GM21576 (cell line): ENCODE results near the gene SURF1.
"Not testable (repeated sequence)": the region's sequence is repeated elsewhere in the genome, so short reads cannot be mapped to it uniquely, and the experiment has no call there.

ENCODE experiments used
- ATAC-seq: cut with Tn5 transposase; IDR thresholded peaks from one replicate; pipeline ENCODE4 v1.9.1; 2021; ENCODE audit warnings: mild to moderate bottlenecking, moderate library complexity; ENCODE audit not compliant: unreplicated experiment

The SURF1 gene

GRCh38 chr9:133346021-133346785 is 10.1 kb downstream of the SURF1 start:
- no peak for ATAC-seq

- no peak for ATAC-seq
These were observed 10.7 kb downstream of the SURF1 start for GRCh38 chr9:133345596-133345995.

- ATAC-seq: no peak
These were observed 11.3 kb downstream of the SURF1 start for GRCh38 chr9:133344979-133345378.

- no peak for ATAC-seq
These were observed 12.2 kb downstream of the SURF1 start for GRCh38 chr9:133344071-133344470.

GRCh38 chr9:133342570-133342969 is 13.7 kb downstream of the SURF1 start:
- ATAC-seq: no peak

GRCh38 chr9:133342069-133342406 is 14.2 kb downstream of the SURF1 start:
- ATAC-seq: no peak

- no peak for ATAC-seq
These were observed 14.8 kb downstream of the SURF1 start for GRCh38 chr9:133341369-133342068.

- ATAC-seq: no peak
These were observed 15.4 kb downstream of the SURF1 start for GRCh38 chr9:133340916-133341315.

GRCh38 chr9:133340256-133340655 is 16.0 kb downstream of the SURF1 start:
- ATAC-seq: no peak

GRCh38 chr9:133339641-133340040 is 16.6 kb downstream of the SURF1 start:
- no peak for ATAC-seq

- peak; percentile 79 for ATAC-seq
These were observed 20.1 kb downstream of the SURF1 start, which contains the start of gene SURF6 for GRCh38 chr9:133335924-133336811. SURF6 (minus strand) TSS chr9:133336188; CDS start chr9:133336132, 56 bp downstream.

- ATAC-seq: not testable (repeated sequence)
These were observed 21.4 kb downstream of the SURF1 start for GRCh38 chr9:133334888-133335287.

GRCh38 chr9:133334161-133334560 is 22.1 kb downstream of the SURF1 start:
- ATAC-seq: no peak

GRCh38 chr9:133333566-133333965 is 22.7 kb downstream of the SURF1 start:
- ATAC-seq: no peak

- no peak for ATAC-seq
These were observed 23.3 kb downstream of the SURF1 start for GRCh38 chr9:133333011-133333410.

GRCh38 chr9:133332381-133332730 is 23.9 kb downstream of the SURF1 start:
- ATAC-seq: no peak

GRCh38 chr9:133331641-133332380 is 24.5 kb downstream of the SURF1 start:
- ATAC-seq: no peak

- ATAC-seq: no peak
These were observed 25.1 kb downstream of the SURF1 start for GRCh38 chr9:133331221-133331620.

- not testable (repeated sequence) for ATAC-seq
These were observed 26.8 kb downstream of the SURF1 start for GRCh38 chr9:133329306-133330156.
